ENCODE measurements around the gene DNLZ. TPM values are rescaled to one million over a fixed set of nuclear protein-coding genes. Genes with fewer than 3 reads are reported as not detected.
A peak's percentile ranks its signal among the peaks of the same experiment; 100 is the strongest.

Gene DNLZ
- polyA plus RNA-seq, 1 donor: 17.0 TPM

- no peak overlapping the region for H3K27ac ChIP-seq (ENCODE audit: low read length)
- DNase-seq: no peak
- H3K36me3 ChIP-seq (ENCODE audit: control insufficient read depth, insufficient read depth, low read length): peaks cover 78% of the 10 kb centered on the region
- H3K27me3 ChIP-seq (ENCODE audit: control insufficient read depth, insufficient read depth, low read length): no peaks in the 10 kb centered on the region
- no CpG with 5 or more reads among the region's 13 CpGs for WGBS (ENCODE audit: insufficient coverage, low lambda C conversion rate)
- H3K4me1 ChIP-seq (ENCODE audit: control insufficient read depth, insufficient read depth, low read length): no peaks in the 10 kb centered on the region
- H3K4me3 ChIP-seq (ENCODE audit: low read length): no peak overlapping the region
- no peaks in the 10 kb centered on the region for H3K9me3 ChIP-seq (ENCODE audit: control insufficient read depth, low read depth, low read length)
These were observed 22.5 kb upstream of the DNLZ start for GRCh38 chr9:136386018-136386417.

GRCh38 chr9:136385015-136385414, 21.5 kb upstream of the DNLZ start:
- Histone ChIP-seq H3K9me3 (ENCODE audit: control insufficient read depth, low read depth, low read length) (no peaks in the 10 kb centered on the region), H3K27ac (ENCODE audit: low read length) (no peak overlapping the region), H3K27me3 (ENCODE audit: control insufficient read depth, insufficient read depth, low read length) (no peaks in the 10 kb centered on the region), H3K4me1 (ENCODE audit: control insufficient read depth, insufficient read depth, low read length) (no peaks in the 10 kb centered on the region), H3K4me3 (ENCODE audit: low read length) (no peak overlapping the region), H3K36me3 (ENCODE audit: control insufficient read depth, insufficient read depth, low read length) (peaks cover 83% of the 10 kb centered on the region)
- WGBS (ENCODE audit: insufficient coverage, low lambda C conversion rate): 94% methylated on average over 3 of the region's 11 CpGs
- DNase-seq: no peak

- H3K27me3 ChIP-seq (ENCODE audit: control insufficient read depth, insufficient read depth, low read length): no peaks in the 10 kb centered on the region
- no peak overlapping the region for H3K27ac ChIP-seq (ENCODE audit: low read length)
- H3K4me3 ChIP-seq (ENCODE audit: low read length): no peak overlapping the region
- WGBS (ENCODE audit: insufficient coverage, low lambda C conversion rate): no CpG with 5 or more reads among the region's 20 CpGs
- peaks cover 2% of the 10 kb centered on the region for H3K4me1 ChIP-seq (ENCODE audit: control insufficient read depth, insufficient read depth, low read length)
- DNase-seq: no peak
- H3K36me3 ChIP-seq (ENCODE audit: control insufficient read depth, insufficient read depth, low read length): peaks cover 82% of the 10 kb centered on the region
- H3K9me3 ChIP-seq (ENCODE audit: control insufficient read depth, low read depth, low read length): no peaks in the 10 kb centered on the region
These were observed 19.9 kb upstream of the DNLZ start for GRCh38 chr9:136383436-136383835.

- WGBS (ENCODE audit: insufficient coverage, low lambda C conversion rate): no CpG with 5 or more reads among the region's 25 CpGs
- H3K27ac ChIP-seq (ENCODE audit: low read length): no peak overlapping the region
- no peak overlapping the region for H3K4me3 ChIP-seq (ENCODE audit: low read length)
- H3K36me3 ChIP-seq (ENCODE audit: control insufficient read depth, insufficient read depth, low read length): peaks cover 71% of the 10 kb centered on the region
- H3K27me3 ChIP-seq (ENCODE audit: control insufficient read depth, insufficient read depth, low read length): no peaks in the 10 kb centered on the region
- no peak for DNase-seq
- peaks cover 12% of the 10 kb centered on the region for H3K4me1 ChIP-seq (ENCODE audit: control insufficient read depth, insufficient read depth, low read length)
- no peaks in the 10 kb centered on the region for H3K9me3 ChIP-seq (ENCODE audit: control insufficient read depth, low read depth, low read length)
These were observed 18.5 kb upstream of the DNLZ start for GRCh38 chr9:136381966-136382513.

- WGBS (ENCODE audit: insufficient coverage, low lambda C conversion rate): no CpG with 5 or more reads among the region's 9 CpGs
- Histone ChIP-seq H3K4me3 (ENCODE audit: low read length) (no peak overlapping the region), H3K27me3 (ENCODE audit: control insufficient read depth, insufficient read depth, low read length) (no peaks in the 10 kb centered on the region), H3K9me3 (ENCODE audit: control insufficient read depth, low read depth, low read length) (no peaks in the 10 kb centered on the region), H3K4me1 (ENCODE audit: control insufficient read depth, insufficient read depth, low read length) (peaks cover 12% of the 10 kb centered on the region), H3K36me3 (ENCODE audit: control insufficient read depth, insufficient read depth, low read length) (peaks cover 71% of the 10 kb centered on the region), H3K27ac (ENCODE audit: low read length) (no peak overlapping the region)
- DNase-seq: no peak
These were observed 17.8 kb upstream of the DNLZ start for GRCh38 chr9:136381311-136381710.

- Histone ChIP-seq H3K27ac (ENCODE audit: low read length) (no peak overlapping the region), H3K9me3 (ENCODE audit: control insufficient read depth, low read depth, low read length) (no peaks in the 10 kb centered on the region), H3K4me1 (ENCODE audit: control insufficient read depth, insufficient read depth, low read length) (peaks cover 12% of the 10 kb centered on the region), H3K27me3 (ENCODE audit: control insufficient read depth, insufficient read depth, low read length) (no peaks in the 10 kb centered on the region), H3K4me3 (ENCODE audit: low read length) (no peak overlapping the region), H3K36me3 (ENCODE audit: control insufficient read depth, insufficient read depth, low read length) (peaks cover 70% of the 10 kb centered on the region)
- DNase-seq: no peak
- no CpG with 5 or more reads among the region's 17 CpGs for WGBS (ENCODE audit: insufficient coverage, low lambda C conversion rate)
These were observed 16.8 kb upstream of the DNLZ start for GRCh38 chr9:136380381-136380780.

- Histone ChIP-seq H3K36me3 (ENCODE audit: control insufficient read depth, insufficient read depth, low read length) (peaks cover 75% of the 10 kb centered on the region), H3K4me3 (ENCODE audit: low read length) (no peak overlapping the region)
- no CpG with 5 or more reads among the region's 11 CpGs for WGBS (ENCODE audit: insufficient coverage, low lambda C conversion rate)
These were observed 16.3 kb upstream of the DNLZ start for GRCh38 chr9:136379891-136380290.

GRCh38 chr9:136379401-136379800, 15.9 kb upstream of the DNLZ start:
- H3K36me3 ChIP-seq (ENCODE audit: control insufficient read depth, insufficient read depth, low read length): peaks cover 74% of the 10 kb centered on the region

More at GRCh38 chr9:136379891-136380290, 16.3 kb upstream of the DNLZ start:
- peaks cover 12% of the 10 kb centered on the region for H3K4me1 ChIP-seq (ENCODE audit: control insufficient read depth, insufficient read depth, low read length)
- DNase-seq: no peak
- H3K27me3 ChIP-seq (ENCODE audit: control insufficient read depth, insufficient read depth, low read length): no peaks in the 10 kb centered on the region
- H3K9me3 ChIP-seq (ENCODE audit: control insufficient read depth, low read depth, low read length): no peaks in the 10 kb centered on the region
- no peak overlapping the region for H3K27ac ChIP-seq (ENCODE audit: low read length)

GRCh38 chr9:136379003-136379287, 15.4 kb upstream of the DNLZ start:
- Histone ChIP-seq H3K9me3 (ENCODE audit: control insufficient read depth, low read depth, low read length) (no peaks in the 10 kb centered on the region), H3K36me3 (ENCODE audit: control insufficient read depth, insufficient read depth, low read length) (peaks cover 70% of the 10 kb centered on the region), H3K4me1 (ENCODE audit: control insufficient read depth, insufficient read depth, low read length) (peaks cover 12% of the 10 kb centered on the region), H3K4me3 (ENCODE audit: low read length) (no peak overlapping the region), H3K27ac (ENCODE audit: low read length) (no peak overlapping the region), H3K27me3 (ENCODE audit: control insufficient read depth, insufficient read depth, low read length) (no peaks in the 10 kb centered on the region)
- WGBS (ENCODE audit: insufficient coverage, low lambda C conversion rate): no CpG with 5 or more reads among the region's 18 CpGs
- no peak for DNase-seq

More at GRCh38 chr9:136379401-136379800, 15.9 kb upstream of the DNLZ start:
- H3K4me1 ChIP-seq (ENCODE audit: control insufficient read depth, insufficient read depth, low read length): peaks cover 12% of the 10 kb centered on the region
- no peaks in the 10 kb centered on the region for H3K27me3 ChIP-seq (ENCODE audit: control insufficient read depth, insufficient read depth, low read length)
- DNase-seq: no peak
- no peaks in the 10 kb centered on the region for H3K9me3 ChIP-seq (ENCODE audit: control insufficient read depth, low read depth, low read length)
- no CpG with 5 or more reads among the region's 11 CpGs for WGBS (ENCODE audit: insufficient coverage, low lambda C conversion rate)
- H3K27ac ChIP-seq (ENCODE audit: low read length): no peak overlapping the region
- H3K4me3 ChIP-seq (ENCODE audit: low read length): no peak overlapping the region

- peaks cover 64% of the 10 kb centered on the region for H3K36me3 ChIP-seq (ENCODE audit: control insufficient read depth, insufficient read depth, low read length)
- peak overlapping the region; percentile 33 for H3K27ac ChIP-seq (ENCODE audit: low read length)
These were observed 14.8 kb upstream of the DNLZ start for GRCh38 chr9:136378170-136379002.

More at GRCh38 chr9:136378170-136379002, 14.8 kb upstream of the DNLZ start:
- DNase-seq: peak; percentile 67 to 71
- no peaks in the 10 kb centered on the region for H3K27me3 ChIP-seq (ENCODE audit: control insufficient read depth, insufficient read depth, low read length)
- WGBS (ENCODE audit: insufficient coverage, low lambda C conversion rate): no CpG with 5 or more reads among the region's 28 CpGs
- peaks cover 13% of the 10 kb centered on the region for H3K4me1 ChIP-seq (ENCODE audit: control insufficient read depth, insufficient read depth, low read length)
- no peaks in the 10 kb centered on the region for H3K9me3 ChIP-seq (ENCODE audit: control insufficient read depth, low read depth, low read length)
- H3K4me3 ChIP-seq (ENCODE audit: low read length): no peak overlapping the region

Measured in large intestine (tissue), 3 donors.